Peyer's patch (tissue), 4 donors: ENCODE results near the gene COL24A1.

Experiments
- CTCF ChIP-seq, 6 experiments: fragments of 450-650 bp in 4 of 6; fragments of 200-600 bp in 2 of 6; sonication (generic) in 1 of 6; IDR thresholded peaks; one replicate each; pipeline ENCODE4 v1.5.1; 2017 to 2019; ENCODE audit warnings: antibody characterized with exemption in 6 of 6, mild to moderate bottlenecking in 3 of 6, moderate library complexity in 1 of 6
- POLR2A ChIP-seq, 2 donors: fragments of 450-650 bp; IDR thresholded peaks; one replicate each; pipeline ENCODE4 v1.5.1; 2017; ENCODE audit warnings: antibody characterized with exemption in 2 of 2, mild to moderate bottlenecking in 2 of 2, moderate library complexity in 2 of 2

- no peak for TF ChIP-seq POLR2A (IDR thresholded peaks at IDR 0.05)
- no peak for TF ChIP-seq CTCF (IDR thresholded peaks at IDR 0.05)
Measured at GRCh38 chr1:86169625-86170024, 13.1 kb upstream of the COL24A1 start.
